ENCODE measurements around the gene ZNF750.

ZNF750 gene

GRCh38 chr17:82814834-82815233 lies 25.0 kb downstream of the ZNF750 start:
- no peak for FAIRE-seq

GRCh38 chr17:82813299-82814051 lies 26.3 kb downstream of the ZNF750 start:
- FAIRE-seq (no peak), DNase-seq (ENCODE audit: insufficient read length, low spot score) (no peak)

More at GRCh38 chr17:82814834-82815233, 25.0 kb downstream of the ZNF750 start:
- DNase-seq (ENCODE audit: insufficient read length, low spot score) = no peak

GRCh38 chr17:82812601-82813000 lies 27.2 kb downstream of the ZNF750 start:
- DNase-seq (ENCODE audit: insufficient read length, low spot score) (no peak), FAIRE-seq (no peak)

GRCh38 chr17:82812058-82812457 lies 27.8 kb downstream of the ZNF750 start:
- FAIRE-seq (no peak), DNase-seq (ENCODE audit: insufficient read length, low spot score) (no peak)

- FAIRE-seq (no peak), DNase-seq (ENCODE audit: insufficient read length, low spot score) (no peak)
Measured at GRCh38 chr17:82810644-82811430, 29.0 kb downstream of the ZNF750 start.

- no peak for FAIRE-seq
Measured at GRCh38 chr17:82808921-82809905, 30.6 kb downstream of the ZNF750 start.

GRCh38 chr17:82808006-82808405 lies 31.8 kb downstream of the ZNF750 start:
- FAIRE-seq (no peak), DNase-seq (ENCODE audit: insufficient read length, low spot score) (no peak)

More at GRCh38 chr17:82808921-82809905, 30.6 kb downstream of the ZNF750 start:
- no peak for DNase-seq (ENCODE audit: insufficient read length, low spot score)

GRCh38 chr17:82807562-82807961 lies 32.3 kb downstream of the ZNF750 start:
- DNase-seq (ENCODE audit: insufficient read length, low spot score) (no peak), FAIRE-seq (no peak)

- DNase-seq (ENCODE audit: insufficient read length, low spot score) (no peak), FAIRE-seq (no peak)
Measured at GRCh38 chr17:82807101-82807500, 32.7 kb downstream of the ZNF750 start.

- no peak for FAIRE-seq
- DNase-seq (ENCODE audit: insufficient read length, low spot score) = no peak
Measured at GRCh38 chr17:82806645-82807044, 33.2 kb downstream of the ZNF750 start.

GRCh38 chr17:82805823-82806222 lies 34.0 kb downstream of the ZNF750 start:
- no peak for DNase-seq (ENCODE audit: insufficient read length, low spot score)
- FAIRE-seq = no peak

GRCh38 chr17:82805254-82805653 lies 34.6 kb downstream of the ZNF750 start:
- DNase-seq (ENCODE audit: insufficient read length, low spot score) (no peak), FAIRE-seq (no peak)

- no peak for DNase-seq (ENCODE audit: insufficient read length, low spot score)
- FAIRE-seq = no peak
Measured at GRCh38 chr17:82804442-82805191, 35.2 kb downstream of the ZNF750 start.

GRCh38 chr17:82803606-82804005 lies 36.2 kb downstream of the ZNF750 start:
- DNase-seq (ENCODE audit: insufficient read length, low spot score) (no peak), FAIRE-seq (no peak)

- FAIRE-seq (no peak), DNase-seq (ENCODE audit: insufficient read length, low spot score) (no peak)
Measured at GRCh38 chr17:82803185-82803584, 36.6 kb downstream of the ZNF750 start.

GRCh38 chr17:82802075-82802780 lies 37.6 kb downstream of the ZNF750 start:
- FAIRE-seq (peak; percentile 47), DNase-seq (ENCODE audit: insufficient read length, low spot score) (no peak)

- no peak for FAIRE-seq
- DNase-seq (ENCODE audit: insufficient read length, low spot score) = no peak
Measured at GRCh38 chr17:82801377-82801970, 38.3 kb downstream of the ZNF750 start.

GRCh38 chr17:82800885-82801284 lies 38.9 kb downstream of the ZNF750 start:
- FAIRE-seq = no peak
- no peak for DNase-seq (ENCODE audit: insufficient read length, low spot score)

GRCh38 chr17:82799591-82799990 lies 40.2 kb downstream of the ZNF750 start:
- FAIRE-seq = no peak
- DNase-seq (ENCODE audit: insufficient read length, low spot score) = no peak

Measured in GM19239 (cell line).